HepG2 (cell line): ENCODE data around the gene CLASRP. TPM values are rescaled to one million over a fixed set of nuclear protein-coding genes. Genes with fewer than 3 reads are reported as not detected.
A peak's percentile ranks its signal among the peaks of the same experiment; 100 is the strongest.

ENCODE experiments used
- ATAC-seq: fragments of 200-7000 bp; cut with Tn5 transposase; 3 replicates; pipeline ENCODE4 v1.9.1; 2020; ENCODE audit warnings: mild to moderate bottlenecking, moderate library complexity
- BruUV-seq: library from RNA; stranded (reverse); fragments of 400-500 nt; replicated peaks from 2 replicates; lab custom pipeline; 2021; lab: Mats Ljungman, UMichigan
- CTCF ChIA-PET: fragments of 300-600 bp; formaldehyde crosslinking; extraction: SDS; loops from one replicate; lab custom pipeline; 2021; ENCODE audit warnings: low total read pairs, inconsistent platforms, low intra/inter-chr PET ratio; lab: Yijun Ruan, JAX
- POLR2A ChIA-PET: fragments of 350-600 bp; sonication (Branson Sonifier 250); formaldehyde crosslinking; loops from one replicate; lab custom pipeline; 2020; ENCODE audit warnings: antibody characterized with exemption, inconsistent platforms; lab: Yijun Ruan, JAX
- DNase-seq: peaks from one replicate; pipeline ENCODE4 v3.0.0-alpha.2; 2015; ENCODE audit warnings: low spot score
- FAIRE-seq: peaks from 3 replicates; lab custom pipeline; 2011; peaks lifted over from hg19 to GRCh38; lab: Jason Lieb, UNC
- H2AFZ ChIP-seq: one replicate; pipeline ENCODE4 v1.6.1; 2011; ENCODE audit warnings: low read length, inconsistent platforms
- H3K27ac ChIP-seq: fragments of 300-600 bp; 3 replicates; pipeline ENCODE4 v1.8.0; 2011; ENCODE audit warnings: mixed run types, mild to moderate bottlenecking, mixed read lengths, low read length, inconsistent platforms; ENCODE audit not compliant: insufficient read depth; ENCODE audit errors: extremely low read length
- H3K27me3 ChIP-seq, 2 experiments: fragments of 200-600 bp in 1 of 2; 2 replicates in 1 of 2; 3 replicates in 1 of 2; pipeline versions ENCODE4 v1.6.0 to v1.8.0; 2011; ENCODE audit warnings: low read length in 2 of 2, mild to moderate bottlenecking in 2 of 2, moderate library complexity in 2 of 2, inconsistent platforms in 1 of 2; ENCODE audit not compliant: insufficient read depth in 2 of 2, control insufficient read depth in 1 of 2
- H3K36me3 ChIP-seq, 2 experiments: fragments of 200-600 bp in 1 of 2; replicated peaks in 1 of 2; 2 replicates in 1 of 2; 3 replicates in 1 of 2; pipeline versions ENCODE4 v1.5.1 to v1.8.0; 2011; ENCODE audit warnings: low read length in 2 of 2, inconsistent platforms in 1 of 2; ENCODE audit not compliant: insufficient read depth in 2 of 2, control insufficient read depth in 1 of 2
- H3K4me1 ChIP-seq: 2 replicates; pipeline ENCODE4 v1.5.1; 2012; ENCODE audit warnings: low read length, inconsistent platforms; ENCODE audit not compliant: insufficient read depth
- H3K4me2 ChIP-seq: 2 replicates; pipeline ENCODE4 v1.6.0; 2011; ENCODE audit warnings: low read depth, low read length, inconsistent platforms
- H3K4me3 ChIP-seq, 3 experiments: fragments of 200-600 bp in 1 of 3; sonication (generic), shearing (Covaris generic) in 1 of 3; replicated peaks in 1 of 3; 2 replicates each; pipeline ENCODE4 v1.5.1; 2011 to 2016; ENCODE audit warnings: low read length in 3 of 3, inconsistent platforms in 2 of 3, low read depth in 2 of 3, mild to moderate bottlenecking in 2 of 3, control low read depth in 1 of 3, mixed read lengths in 1 of 3; ENCODE audit not compliant: insufficient read depth in 1 of 3
- H3K79me2 ChIP-seq: one replicate; pipeline ENCODE4 v1.6.1; 2011; ENCODE audit warnings: low read length, inconsistent platforms; ENCODE audit not compliant: insufficient read depth
- H3K9ac ChIP-seq: 2 replicates; pipeline ENCODE4 v1.6.0; 2011; ENCODE audit warnings: mild to moderate bottlenecking, low read depth, low read length, inconsistent platforms; ENCODE audit not compliant: insufficient read depth
- H3K9me3 ChIP-seq: 2 replicates; pipeline ENCODE4 v1.5.1; 2012; ENCODE audit warnings: mild to moderate bottlenecking, low read length
- H4K20me1 ChIP-seq: 2 replicates; pipeline ENCODE4 v1.6.0; 2011; ENCODE audit warnings: inconsistent platforms, mild to moderate bottlenecking, low read length, moderate library complexity; ENCODE audit not compliant: insufficient read depth
- CBX5 ChIP-seq: sonication (generic); formaldehyde crosslinking; IDR thresholded peaks from 2 replicates; pipeline ENCODE4 v1.4.0; 2020; ENCODE audit warnings: missing genetic modification reagents, borderline replicate concordance
- ELF3 ChIP-seq: IDR thresholded peaks from 2 replicates; pipeline ENCODE4 v1.6.1; 2016; ENCODE audit warnings: missing genetic modification reagents, missing compliant biosample characterization
- HHEX ChIP-seq: IDR thresholded peaks from 2 replicates; pipeline ENCODE4 v1.6.1; 2016; ENCODE audit warnings: control low read depth
- JARID2 ChIP-seq: sonication (generic); formaldehyde crosslinking; IDR thresholded peaks from 2 replicates; pipeline ENCODE4 v1.8.1; 2023; ENCODE audit warnings: missing genetic modification reagents, inconsistent platforms; ENCODE audit not compliant: insufficient replicate concordance
- MEIS1 ChIP-seq: sonication (generic); formaldehyde crosslinking; IDR thresholded peaks from 2 replicates; pipeline ENCODE4 v1.9.0; 2021; ENCODE audit warnings: mild to moderate bottlenecking, missing genetic modification reagents, moderate library complexity, borderline replicate concordance
- MTA3 ChIP-seq: sonication (generic); formaldehyde crosslinking; IDR thresholded peaks from 2 replicates; pipeline ENCODE4 v1.4.0; 2020; ENCODE audit warnings: missing genetic modification reagents
- NFKBIZ ChIP-seq: IDR thresholded peaks from 2 replicates; pipeline ENCODE4 v1.6.1; 2018; ENCODE audit warnings: missing genetic modification reagents, missing compliant biosample characterization
- POLR2G ChIP-seq: fragments of 200-400 bp; formaldehyde crosslinking; IDR thresholded peaks from 2 replicates; pipeline ENCODE4 v1.6.1; 2018; ENCODE audit warnings: mild to moderate bottlenecking, low read depth, low read length, moderate library complexity
- SOX6 ChIP-seq, 2 experiments: fragments of 450-650 bp in 1 of 2; sonication (generic) in 1 of 2; formaldehyde crosslinking in 1 of 2; IDR thresholded peaks; 2 replicates each; pipeline versions ENCODE4 v1.4.0 to v1.6.1; 2017 to 2020; ENCODE audit warnings: antibody characterized with exemption in 1 of 2, mild to moderate bottlenecking in 1 of 2, missing genetic modification reagents in 1 of 2
- TARDBP ChIP-seq: sonication (generic); formaldehyde crosslinking; IDR thresholded peaks from 2 replicates; pipeline ENCODE4 v1.8.0; 2022; ENCODE audit warnings: mild to moderate bottlenecking, missing genetic modification reagents
- THRA ChIP-seq: sonication (generic); formaldehyde crosslinking; IDR thresholded peaks from 2 replicates; pipeline ENCODE4 v1.4.0; 2020; ENCODE audit warnings: missing genetic modification reagents, borderline replicate concordance
- TRIM24 ChIP-seq: sonication (generic); formaldehyde crosslinking; IDR thresholded peaks from 2 replicates; pipeline ENCODE4 v1.8.0; 2022; ENCODE audit warnings: mild to moderate bottlenecking, missing genetic modification reagents
- ZMYM2 ChIP-seq: sonication (generic); formaldehyde crosslinking; IDR thresholded peaks from 2 replicates; pipeline ENCODE4 v1.8.0; 2022; ENCODE audit warnings: mild to moderate bottlenecking, missing genetic modification reagents
- ZNF207 ChIP-seq: fragments of 450-650 bp; IDR thresholded peaks from 2 replicates; pipeline ENCODE4 v1.6.1; 2016; ENCODE audit warnings: antibody characterized with exemption, borderline replicate concordance
- ZNF558 ChIP-seq: sonication (generic); formaldehyde crosslinking; IDR thresholded peaks from 2 replicates; pipeline ENCODE4 v1.9.0; 2022; ENCODE audit warnings: mild to moderate bottlenecking, missing genetic modification reagents, borderline replicate concordance
- ZNF770 ChIP-seq: sonication (generic); formaldehyde crosslinking; IDR thresholded peaks from 2 replicates; pipeline ENCODE4 v1.5.0; 2020; ENCODE audit warnings: mild to moderate bottlenecking, missing genetic modification reagents
- WGBS: methylation state at CpG from one replicate; pipeline ENCODE4 v1.1.6; 2017; ENCODE audit warnings: low lambda C conversion rate; 5-methylcytosine and 5-hydroxymethylcytosine counted together
- in situ Hi-C: cut with HindIII; loops from 2 replicates; pipeline ENCODE4 v1.10.0; 2017; ENCODE audit warnings: low pct_unique_long_range_greater_than_20kb; ENCODE audit not compliant: extremely low pct_ligation_motif_present
- intact Hi-C: fragments of 100-400 bp; cut with micrococcal nuclease; formaldehyde crosslinking; loops from one replicate; pipeline ENCODE4 v1.10.0; 2022; ENCODE audit not compliant: unreplicated experiment
- polyA plus RNA-seq, 8 experiments: library from polyadenylated mRNA; depleted of rRNA in 3 of 8; stranded (reverse) in 7 of 8; unstranded in 1 of 8; fragments of >200 nt; fragmentation: Illumina TruSeq in 4 of 8; extraction: Trizol in 4 of 8; gene quantifications; 2 replicates each; pipeline versions ENCODE4 v1.2.1 to v1.2.3, GENCODE V29; 2011 to 2016; ENCODE audit warnings: low read depth in 4 of 8, missing spikeins in 1 of 8, mixed read lengths in 1 of 8; ENCODE audit not compliant: insufficient read depth in 1 of 8
- total RNA-seq, 5 experiments: library from RNA; depleted of rRNA; stranded (reverse); fragments of >200 nt; fragmentation: Illumina TruSeq; extraction: Trizol; gene quantifications; 2 replicates each; pipeline ENCODE4 v1.2.3, GENCODE V29; 2016; ENCODE audit warnings: low read depth in 1 of 5
- TF ChIP-seq, protein P1 (sequence below): sonication (generic); formaldehyde crosslinking; IDR thresholded peaks from 2 replicates; pipeline ENCODE4 v1.8.0; 2022; ENCODE audit warnings: missing genetic modification reagents, mild to moderate bottlenecking, borderline replicate concordance

Gene CLASRP
- total and polyA plus RNA-seq, 2 of the 13 experiments (the other 11 are each of a cell fraction or from before 2014, with no cell fraction given): 32.0 to 51.4 TPM

- TF ChIP-seq ZNF558 (CRISPR knock-in tag): 0 out of 2 replicates have a peak, but pooled peaks have one; percentile 57
- TF ChIP-seq MEIS1 (CRISPR knock-in tag): peak; percentile 52; the same call in 1 of the 2 replicates
- TF ChIP-seq NFKBIZ (CRISPR knock-in tag): peak; percentile 69
- TF ChIP-seq CBX5 (CRISPR knock-in tag): peak; percentile 72; the same call in 1 of the 2 replicates
- peak; percentile 52; the same call in 1 of the 2 replicates for TF ChIP-seq HHEX
- TF ChIP-seq ELF3 (CRISPR knock-in tag): peak; percentile 78
- peak; percentile 96 for TF ChIP-seq TARDBP (CRISPR knock-in tag)
- no peak for TF ChIP-seq SOX6 (IDR thresholded peaks at IDR 0.05)
- TF ChIP-seq SOX6 (CRISPR knock-in tag; IDR thresholded peaks at IDR 0.05): peak; percentile 93
- TF ChIP-seq, protein P1, sequence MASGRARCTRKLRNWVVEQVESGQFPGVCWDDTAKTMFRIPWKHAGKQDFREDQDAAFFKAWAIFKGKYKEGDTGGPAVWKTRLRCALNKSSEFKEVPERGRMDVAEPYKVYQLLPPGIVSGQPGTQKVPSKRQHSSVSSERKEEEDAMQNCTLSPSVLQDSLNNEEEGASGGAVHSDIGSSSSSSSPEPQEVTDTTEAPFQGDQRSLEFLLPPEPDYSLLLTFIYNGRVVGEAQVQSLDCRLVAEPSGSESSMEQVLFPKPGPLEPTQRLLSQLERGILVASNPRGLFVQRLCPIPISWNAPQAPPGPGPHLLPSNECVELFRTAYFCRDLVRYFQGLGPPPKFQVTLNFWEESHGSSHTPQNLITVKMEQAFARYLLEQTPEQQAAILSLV (CRISPR knock-in tag): no peak
- peak; percentile 67 for TF ChIP-seq POLR2G
- TF ChIP-seq ZNF207: no peak
Observed at GRCh38 chr19:45045671-45046353, 7.0 kb downstream of the CLASRP start (continued).

- DNase-seq: peak; percentile 21
- intact Hi-C loops (no loop called here), in situ Hi-C loops (no loop called here)
- Histone ChIP-seq H3K27ac (peak overlapping the region; percentile 83), H3K4me1 (peaks cover 68% of the 10 kb centered on the region), H3K79me2 (peaks cover 53% of the 10 kb centered on the region), H3K4me2 (peak overlapping the region; percentile 83), H2AFZ (no peak overlapping the region), H3K27me3 (no peaks in the 10 kb centered on the region), H4K20me1 (peaks cover 18% of the 10 kb centered on the region; the same call in 1 of the 2 replicates), H3K4me3 (peak overlapping the region; percentile 24 to 64 (median 35); a peak in 5 of 6 replicates), H3K36me3 (peaks cover 9 to 37% of the 10 kb centered on the region in 2 experiments), H3K9me3 (no peaks in the 10 kb centered on the region), H3K9ac (peak overlapping the region; percentile 61)
- CTCF ChIA-PET: no interaction called here
- POLR2A ChIA-PET: interaction anchor here (1.0 to 2.8 kb wide), 9 partner anchors 8 to 156 kb away, joined by 4 to 14 read pairs (median 4); partner anchors contain the start of genes BLOC1S3, CLASRP, CLPTM1 and TOMM40
- 26% methylated on average over 7 of the region's 7 CpGs for WGBS
- BruUV-seq: TSS peak; percentile 58
- ATAC-seq: peak; percentile 54
- no peak for FAIRE-seq
- TF ChIP-seq ZNF770 (CRISPR knock-in tag): no peak
- TF ChIP-seq MTA3 (CRISPR knock-in tag): no peak
- no peak for TF ChIP-seq JARID2
- TF ChIP-seq TRIM24 (CRISPR knock-in tag): no peak
- no peak for TF ChIP-seq ZMYM2 (CRISPR knock-in tag)
- TF ChIP-seq THRA (CRISPR knock-in tag): peak; percentile 46; the same call in 1 of the 2 replicates
Observed at GRCh38 chr19:45046355-45046754, 7.5 kb downstream of the CLASRP start.
